H9 (cell line): ENCODE data around the gene KDF1. TPM values are rescaled to one million over a fixed set of nuclear protein-coding genes. Genes with fewer than 3 reads are reported as not detected.

Experiments
- DNase-seq: peaks from one replicate; pipeline ENCODE4 v3.0.0-alpha.2; 2017
- H2AFZ ChIP-seq: one replicate; pipeline ENCODE4 v1.6.1; 2013; ENCODE audit warnings: mild to moderate bottlenecking, low read length, control low read depth, moderate library complexity
- H2AK5ac ChIP-seq: 2 replicates; pipeline ENCODE4 v1.6.1; 2013; ENCODE audit warnings: low read length, control low read depth, mixed read lengths; ENCODE audit not compliant: insufficient read length
- H2BK120ac ChIP-seq: one replicate; pipeline ENCODE4 v1.6.1; 2013; ENCODE audit warnings: low read depth, mild to moderate bottlenecking, low read length, control low read depth, inconsistent platforms; ENCODE audit not compliant: poor library complexity, severe bottlenecking
- H2BK12ac ChIP-seq: 2 replicates; pipeline ENCODE4 v1.6.1; 2013; ENCODE audit warnings: low read length, control low read depth, mixed read lengths, low read depth; ENCODE audit not compliant: insufficient read length
- H2BK15ac ChIP-seq: 2 replicates; pipeline ENCODE4 v1.6.1; 2013; ENCODE audit warnings: low read depth, low read length, control low read depth
- H2BK20ac ChIP-seq: one replicate; pipeline ENCODE4 v1.6.1; 2013; ENCODE audit warnings: low read depth, mild to moderate bottlenecking, low read length, control low read depth, inconsistent platforms; ENCODE audit not compliant: poor library complexity, severe bottlenecking
- H2BK5ac ChIP-seq: 2 replicates; pipeline ENCODE4 v1.6.1; 2013; ENCODE audit warnings: low read length, control low read depth, mixed read lengths; ENCODE audit not compliant: insufficient read length
- H3K14ac ChIP-seq: 2 replicates; pipeline ENCODE4 v1.6.1; 2013; ENCODE audit warnings: low read length, control low read depth; ENCODE audit not compliant: insufficient read depth
- H3K18ac ChIP-seq: 2 replicates; pipeline ENCODE4 v1.6.1; 2013; ENCODE audit warnings: low read depth, mild to moderate bottlenecking, mixed read lengths, low read length, control low read depth; ENCODE audit not compliant: insufficient read length
- H3K23ac ChIP-seq: 2 replicates; pipeline ENCODE4 v1.6.1; 2013; ENCODE audit warnings: low read length, control low read depth, mixed read lengths, low read depth; ENCODE audit not compliant: insufficient read length
- H3K23me2 ChIP-seq: 2 replicates; pipeline ENCODE4 v1.6.1; 2013; ENCODE audit warnings: low read depth, mild to moderate bottlenecking, mixed read lengths, low read length, control low read depth; ENCODE audit not compliant: insufficient read length, poor library complexity, severe bottlenecking
- H3K27ac ChIP-seq: 2 replicates; pipeline ENCODE4 v1.5.1; 2013; ENCODE audit warnings: low read length, control low read depth, mixed read lengths, low read depth; ENCODE audit not compliant: insufficient read length
- H3K27me3 ChIP-seq: 2 replicates; pipeline ENCODE4 v1.6.1; 2013; ENCODE audit warnings: low read length, control low read depth, inconsistent platforms; ENCODE audit not compliant: insufficient read depth
- H3K4ac ChIP-seq: 2 replicates; pipeline ENCODE4 v1.6.1; 2013; ENCODE audit warnings: low read depth, mild to moderate bottlenecking, control low read depth, inconsistent platforms, low read length, moderate library complexity
- H3K4me1 ChIP-seq: 2 replicates; pipeline ENCODE4 v1.6.1; 2013; ENCODE audit warnings: low read length, control low read depth, inconsistent platforms; ENCODE audit not compliant: insufficient read depth
- H3K4me2 ChIP-seq: 2 replicates; pipeline ENCODE4 v1.6.1; 2013; ENCODE audit warnings: low read length, control low read depth, mixed read lengths; ENCODE audit not compliant: insufficient read length, insufficient read depth
- H3K56ac ChIP-seq: 2 replicates; pipeline ENCODE4 v1.6.1; 2013; ENCODE audit warnings: low read depth, mild to moderate bottlenecking, mixed read lengths, low read length, control low read depth; ENCODE audit not compliant: insufficient read length
- H3K79me1 ChIP-seq: 2 replicates; pipeline ENCODE4 v1.6.1; 2013; ENCODE audit warnings: low read depth, mild to moderate bottlenecking, moderate library complexity, low read length, control low read depth, inconsistent platforms; ENCODE audit not compliant: insufficient read depth, poor library complexity, severe bottlenecking
- H3K79me2 ChIP-seq: 2 replicates; pipeline ENCODE4 v1.6.1; 2013; ENCODE audit warnings: low read length, control low read depth, inconsistent platforms; ENCODE audit not compliant: insufficient read depth
- H3K9ac ChIP-seq: 2 replicates; pipeline ENCODE4 v1.6.1; 2013; ENCODE audit warnings: low read length, control low read depth, mixed read lengths; ENCODE audit not compliant: insufficient read length; ENCODE audit errors: extremely low read depth
- H3K9me3 ChIP-seq: one replicate; pipeline ENCODE4 v1.6.1; 2013; ENCODE audit warnings: low read depth, low read length, inconsistent platforms; ENCODE audit not compliant: control insufficient read depth
- H3T11ph ChIP-seq: one replicate; pipeline ENCODE4 v1.6.1; 2013; ENCODE audit warnings: mild to moderate bottlenecking, low read length, control low read depth, inconsistent platforms
- H4K20me1 ChIP-seq: one replicate; pipeline ENCODE4 v1.6.1; 2013; ENCODE audit not compliant: control insufficient read depth, insufficient read length, insufficient read depth
- H4K5ac ChIP-seq: 2 replicates; pipeline ENCODE4 v1.6.1; 2013; ENCODE audit warnings: low read depth, mild to moderate bottlenecking, mixed read lengths, low read length, control low read depth; ENCODE audit not compliant: insufficient read length
- H4K8ac ChIP-seq: replicated peaks from 2 replicates; pipeline ENCODE4 v1.6.1; 2013; ENCODE audit warnings: low read length, control low read depth, mixed read lengths, low read depth; ENCODE audit not compliant: insufficient read length
- H4K91ac ChIP-seq: 2 replicates; pipeline ENCODE4 v1.6.1; 2013; ENCODE audit warnings: low read depth, mild to moderate bottlenecking, moderate library complexity, mixed read lengths, low read length, control low read depth; ENCODE audit not compliant: insufficient read length
- H3K27ac Mint-ChIP-seq, 3 experiments: 2 replicates in 2 of 3; 3 replicates in 1 of 3; pipeline ENCODE4 v1.8.0; 2020 to 2021; ENCODE audit warnings: mixed read lengths in 3 of 3, mild to moderate bottlenecking in 1 of 3, moderate library complexity in 1 of 3
- H3K27me3 Mint-ChIP-seq: 2 replicates; pipeline ENCODE4 v1.8.0; 2021; ENCODE audit warnings: low read depth, mild to moderate bottlenecking, moderate library complexity, mixed read lengths
- H3K36me3 Mint-ChIP-seq, 3 experiments: 2 replicates in 2 of 3; 3 replicates in 1 of 3; pipeline ENCODE4 v1.8.0; 2020 to 2021; ENCODE audit warnings: low read depth in 3 of 3, mixed read lengths in 3 of 3; ENCODE audit not compliant: insufficient read depth in 1 of 3
- H3K4me1 Mint-ChIP-seq, 2 experiments: 2 replicates each; pipeline ENCODE4 v1.8.0; 2020; ENCODE audit warnings: mixed read lengths in 2 of 2
- H3K4me3 Mint-ChIP-seq, 2 experiments: 2 replicates in 1 of 2; 3 replicates in 1 of 2; pipeline ENCODE4 v1.8.0; 2020 to 2021; ENCODE audit warnings: mild to moderate bottlenecking in 2 of 2, mixed read lengths in 2 of 2, moderate library complexity in 1 of 2
- H3K9me3 Mint-ChIP-seq, 2 experiments: 2 replicates in 1 of 2; 3 replicates in 1 of 2; pipeline ENCODE4 v1.8.0; 2020; ENCODE audit warnings: mild to moderate bottlenecking in 2 of 2, mixed read lengths in 2 of 2, moderate library complexity in 1 of 2
- CTCF ChIP-seq: fragments of 200-600 bp; sonication (generic); conservative IDR thresholded peaks from 3 replicates; pipeline ENCODE4 v1.8.0; 2021; ENCODE audit warnings: antibody characterized with exemption, mild to moderate bottlenecking
- WGBS: extraction: QIAGEN DNeasy Blood & Tissue Kit; methylation state at CpG from one replicate; pipeline ENCODE4 v1.1.7; 2013; ENCODE audit warnings: missing lambda C conversion rate, low lambda C conversion rate, mixed read lengths; ENCODE audit not compliant: insufficient read length; ENCODE audit errors: extremely low coverage; 5-methylcytosine and 5-hydroxymethylcytosine counted together
- total RNA-seq: library from RNA; stranded (reverse); gene quantifications from 2 replicates; pipeline ENCODE4 v1.2.1, GENCODE V29; 2021

The KDF1 gene
- total RNA-seq, 1 experiment from 2014 or later = 17.6 TPM

DNA sequence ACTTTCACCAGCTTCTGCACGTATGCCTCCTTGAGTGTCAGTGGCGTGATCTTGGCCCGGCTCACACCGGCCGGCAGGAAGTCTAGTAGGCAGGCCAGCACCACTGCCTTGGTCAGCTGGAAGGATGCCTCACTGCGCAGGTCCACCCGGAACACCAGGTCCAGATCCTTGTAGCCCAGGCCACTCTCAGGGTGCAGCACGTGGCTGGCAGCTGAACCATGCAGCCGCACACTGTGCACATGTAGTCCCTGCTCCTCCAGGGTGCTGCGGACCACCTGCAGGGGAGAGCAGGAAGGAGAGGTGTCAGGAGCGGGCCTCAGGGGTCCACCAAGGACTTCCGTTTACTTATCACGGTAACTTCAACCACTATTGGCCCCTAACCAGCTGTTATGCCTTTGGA is 46.4 kb upstream of the KDF1 start:
- Histone ChIP-seq H3K27me3 (no peaks in the 10 kb centered on the region), H2AK5ac (no peak overlapping the region), H3K27ac (peak overlapping the region; percentile 58), H3K9me3 (no peaks in the 10 kb centered on the region), H2BK20ac (no peak overlapping the region), H3K23ac (no peak overlapping the region), H4K5ac (peak overlapping the region; percentile 59), H3K4me1 (peaks cover 22% of the 10 kb centered on the region), H2BK120ac (no peak overlapping the region), H4K91ac (peak overlapping the region; percentile 52), H3K79me1 (peaks cover under 1% of the 10 kb centered on the region), H3T11ph (no peak overlapping the region), H2BK12ac (peak overlapping the region; percentile 31), H3K4ac (no peak overlapping the region), H3K9ac (no peak overlapping the region), H2BK5ac (peak overlapping the region; percentile 66), H3K56ac (no peak overlapping the region), H4K20me1 (no peaks in the 10 kb centered on the region), H3K79me2 (peaks cover 27% of the 10 kb centered on the region), H3K23me2 (peaks cover 22% of the 10 kb centered on the region), H3K4me2 (no peak overlapping the region), H4K8ac (no peak overlapping the region), H2AFZ (no peak overlapping the region), H3K14ac (peak overlapping the region; percentile 64), H2BK15ac (no peak overlapping the region), H3K18ac (peak overlapping the region; percentile 76)
- WGBS = no CpG with 5 or more reads among the region's 13 CpGs
- peaks cover 73 to 78% of the 10 kb centered on the region in 2 experiments for H3K4me1 Mint-ChIP-seq
- no peaks in the 10 kb centered on the region; the same call in 1 of the 2 replicates for H3K27me3 Mint-ChIP-seq
- no peaks in the 10 kb centered on the region; a peak in 1 of 5 replicates for H3K9me3 Mint-ChIP-seq
- H3K4me3 Mint-ChIP-seq = peak overlapping the region; percentile 14 to 64; a peak in 3 of 5 replicates
- peak; percentile 76 for DNase-seq
- H3K36me3 Mint-ChIP-seq = peaks cover 29 to 72% (median 48%) of the 10 kb centered on the region in 3 experiments
- peak overlapping the region; percentile 97 to 98 (median 98) for H3K27ac Mint-ChIP-seq
- no peak for TF ChIP-seq CTCF
